Measurements from ENCODE around the gene STIM1. TPM values are rescaled to one million over a fixed set of nuclear protein-coding genes. Genes with fewer than 3 reads are reported as not detected.

STIM1 gene
- total RNA-seq, 1 experiment from 2014 or later, result 18.0 TPM

GRCh38 chr11:4017129-4017528 lies 161.7 kb downstream of the STIM1 start:
- no peaks in the 10 kb centered on the region; the same call in 1 of the 2 replicates for H3K27me3 Mint-ChIP-seq (ENCODE audit: low read depth)
- peaks cover 3% of the 10 kb centered on the region; the same call in 1 of the 2 replicates for H3K4me1 Mint-ChIP-seq
- H3K27ac Mint-ChIP-seq, result no peak overlapping the region
- H3K4me3 Mint-ChIP-seq, result no peak overlapping the region
- ATAC-seq (no peak), DNase-seq (ENCODE audit: low spot score) (no peak)
- H3K9me3 Mint-ChIP-seq, result peaks cover 7% of the 10 kb centered on the region
- no peaks in the 10 kb centered on the region for H3K36me3 Mint-ChIP-seq
- ChIA-PET CTCF (interaction anchor here (1.1 to 1.2 kb wide), 2 partner anchors 162 to 163 kb away, joined by 3 to 6 read pairs; partner anchors contain the start of gene STIM1), POLR2A (no interaction called here)
- TF ChIP-seq ZBTB21 (CRISPR knock-in tag; IDR thresholded peaks at IDR 0.05; ENCODE audit: borderline replicate concordance), result no peak
- no peak for TF ChIP-seq NFE2L1 (CRISPR knock-in tag; IDR thresholded peaks at IDR 0.05)
- no peak for TF ChIP-seq ATF1 (CRISPR knock-in tag; IDR thresholded peaks at IDR 0.05)
- TF ChIP-seq EMX1 (CRISPR knock-in tag; IDR thresholded peaks at IDR 0.05), result no peak
- no peak for TF ChIP-seq MLX (CRISPR knock-in tag; IDR thresholded peaks at IDR 0.05)
- TF ChIP-seq, protein P1, sequence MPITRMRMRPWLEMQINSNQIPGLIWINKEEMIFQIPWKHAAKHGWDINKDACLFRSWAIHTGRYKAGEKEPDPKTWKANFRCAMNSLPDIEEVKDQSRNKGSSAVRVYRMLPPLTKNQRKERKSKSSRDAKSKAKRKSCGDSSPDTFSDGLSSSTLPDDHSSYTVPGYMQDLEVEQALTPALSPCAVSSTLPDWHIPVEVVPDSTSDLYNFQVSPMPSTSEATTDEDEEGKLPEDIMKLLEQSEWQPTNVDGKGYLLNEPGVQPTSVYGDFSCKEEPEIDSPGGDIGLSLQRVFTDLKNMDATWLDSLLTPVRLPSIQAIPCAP (CRISPR knock-in tag; IDR thresholded peaks at IDR 0.05), result no peak
- TF ChIP-seq ZNF232 (CRISPR knock-in tag; IDR thresholded peaks at IDR 0.05), result no peak
- no peak for TF ChIP-seq TEAD1 (CRISPR knock-in tag; IDR thresholded peaks at IDR 0.05)

GRCh38 chr11:4018641-4019040 lies 163.2 kb downstream of the STIM1 start:
- Mint-ChIP-seq H3K27me3 (ENCODE audit: low read depth) (no peaks in the 10 kb centered on the region; the same call in 1 of the 2 replicates), H3K4me1 (peaks cover 3% of the 10 kb centered on the region; the same call in 1 of the 2 replicates), H3K9me3 (peaks cover 7% of the 10 kb centered on the region), H3K36me3 (no peaks in the 10 kb centered on the region), H3K27ac (no peak overlapping the region), H3K4me3 (no peak overlapping the region)
- TF ChIP-seq TCF7 (CRISPR knock-in tag; IDR thresholded peaks at IDR 0.05; ENCODE audit: low read depth) (no peak), CDX4 (CRISPR knock-in tag; IDR thresholded peaks at IDR 0.05; ENCODE audit: borderline replicate concordance) (no peak), JAZF1 (CRISPR knock-in tag; IDR thresholded peaks at IDR 0.05) (no peak), HMGA2 (CRISPR knock-in tag; IDR thresholded peaks at IDR 0.05) (no peak), MXD4 (CRISPR knock-in tag; IDR thresholded peaks at IDR 0.05; ENCODE audit: borderline replicate concordance) (no peak), ESRRA (CRISPR knock-in tag; IDR thresholded peaks at IDR 0.05; ENCODE audit: borderline replicate concordance) (no peak), ZNF671 (CRISPR knock-in tag; IDR thresholded peaks at IDR 0.05) (no peak)
- TF ChIP-seq, protein P2, sequence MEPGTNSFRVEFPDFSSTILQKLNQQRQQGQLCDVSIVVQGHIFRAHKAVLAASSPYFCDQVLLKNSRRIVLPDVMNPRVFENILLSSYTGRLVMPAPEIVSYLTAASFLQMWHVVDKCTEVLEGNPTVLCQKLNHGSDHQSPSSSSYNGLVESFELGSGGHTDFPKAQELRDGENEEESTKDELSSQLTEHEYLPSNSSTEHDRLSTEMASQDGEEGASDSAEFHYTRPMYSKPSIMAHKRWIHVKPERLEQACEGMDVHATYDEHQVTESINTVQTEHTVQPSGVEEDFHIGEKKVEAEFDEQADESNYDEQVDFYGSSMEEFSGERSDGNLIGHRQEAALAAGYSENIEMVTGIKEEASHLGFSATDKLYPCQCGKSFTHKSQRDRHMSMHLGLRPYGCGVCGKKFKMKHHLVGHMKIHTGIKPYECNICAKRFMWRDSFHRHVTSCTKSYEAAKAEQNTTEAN (CRISPR knock-in tag; IDR thresholded peaks at IDR 0.05), result no peak
- TF ChIP-seq, protein P3, sequence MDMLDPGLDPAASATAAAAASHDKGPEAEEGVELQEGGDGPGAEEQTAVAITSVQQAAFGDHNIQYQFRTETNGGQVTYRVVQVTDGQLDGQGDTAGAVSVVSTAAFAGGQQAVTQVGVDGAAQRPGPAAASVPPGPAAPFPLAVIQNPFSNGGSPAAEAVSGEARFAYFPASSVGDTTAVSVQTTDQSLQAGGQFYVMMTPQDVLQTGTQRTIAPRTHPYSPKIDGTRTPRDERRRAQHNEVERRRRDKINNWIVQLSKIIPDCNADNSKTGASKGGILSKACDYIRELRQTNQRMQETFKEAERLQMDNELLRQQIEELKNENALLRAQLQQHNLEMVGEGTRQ (CRISPR knock-in tag; IDR thresholded peaks at IDR 0.05), result no peak
- TF ChIP-seq, protein P4, sequence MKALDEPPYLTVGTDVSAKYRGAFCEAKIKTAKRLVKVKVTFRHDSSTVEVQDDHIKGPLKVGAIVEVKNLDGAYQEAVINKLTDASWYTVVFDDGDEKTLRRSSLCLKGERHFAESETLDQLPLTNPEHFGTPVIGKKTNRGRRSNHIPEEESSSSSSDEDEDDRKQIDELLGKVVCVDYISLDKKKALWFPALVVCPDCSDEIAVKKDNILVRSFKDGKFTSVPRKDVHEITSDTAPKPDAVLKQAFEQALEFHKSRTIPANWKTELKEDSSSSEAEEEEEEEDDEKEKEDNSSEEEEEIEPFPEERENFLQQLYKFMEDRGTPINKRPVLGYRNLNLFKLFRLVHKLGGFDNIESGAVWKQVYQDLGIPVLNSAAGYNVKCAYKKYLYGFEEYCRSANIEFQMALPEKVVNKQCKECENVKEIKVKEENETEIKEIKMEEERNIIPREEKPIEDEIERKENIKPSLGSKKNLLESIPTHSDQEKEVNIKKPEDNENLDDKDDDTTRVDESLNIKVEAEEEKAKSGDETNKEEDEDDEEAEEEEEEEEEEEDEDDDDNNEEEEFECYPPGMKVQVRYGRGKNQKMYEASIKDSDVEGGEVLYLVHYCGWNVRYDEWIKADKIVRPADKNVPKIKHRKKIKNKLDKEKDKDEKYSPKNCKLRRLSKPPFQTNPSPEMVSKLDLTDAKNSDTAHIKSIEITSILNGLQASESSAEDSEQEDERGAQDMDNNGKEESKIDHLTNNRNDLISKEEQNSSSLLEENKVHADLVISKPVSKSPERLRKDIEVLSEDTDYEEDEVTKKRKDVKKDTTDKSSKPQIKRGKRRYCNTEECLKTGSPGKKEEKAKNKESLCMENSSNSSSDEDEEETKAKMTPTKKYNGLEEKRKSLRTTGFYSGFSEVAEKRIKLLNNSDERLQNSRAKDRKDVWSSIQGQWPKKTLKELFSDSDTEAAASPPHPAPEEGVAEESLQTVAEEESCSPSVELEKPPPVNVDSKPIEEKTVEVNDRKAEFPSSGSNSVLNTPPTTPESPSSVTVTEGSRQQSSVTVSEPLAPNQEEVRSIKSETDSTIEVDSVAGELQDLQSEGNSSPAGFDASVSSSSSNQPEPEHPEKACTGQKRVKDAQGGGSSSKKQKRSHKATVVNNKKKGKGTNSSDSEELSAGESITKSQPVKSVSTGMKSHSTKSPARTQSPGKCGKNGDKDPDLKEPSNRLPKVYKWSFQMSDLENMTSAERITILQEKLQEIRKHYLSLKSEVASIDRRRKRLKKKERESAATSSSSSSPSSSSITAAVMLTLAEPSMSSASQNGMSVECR (CRISPR knock-in tag; IDR thresholded peaks at IDR 0.05; ENCODE audit: borderline replicate concordance), result no peak
- no peak for ATAC-seq
- no peak for DNase-seq (ENCODE audit: low spot score)
- CTCF ChIA-PET, result no interaction called here
- POLR2A ChIA-PET, result no interaction called here

All from WTC11 (cell line).